HEK293 (cell line): Measurements from ENCODE around the gene AQP5.

ENCODE experiments used
- REPIN1 ChIP-seq: fragments of 450-650 bp; formaldehyde crosslinking; IDR thresholded peaks from 2 replicates; pipeline ENCODE4 v1.5.1; 2017; ENCODE audit warnings: missing biosample characterization, missing genetic modification characterization, low read depth
- ZNF629 ChIP-seq: fragments of 450-650 bp; formaldehyde crosslinking; IDR thresholded peaks from 2 replicates; pipeline ENCODE4 v1.5.1; 2017; ENCODE audit warnings: missing biosample characterization, missing genetic modification characterization

DNA sequence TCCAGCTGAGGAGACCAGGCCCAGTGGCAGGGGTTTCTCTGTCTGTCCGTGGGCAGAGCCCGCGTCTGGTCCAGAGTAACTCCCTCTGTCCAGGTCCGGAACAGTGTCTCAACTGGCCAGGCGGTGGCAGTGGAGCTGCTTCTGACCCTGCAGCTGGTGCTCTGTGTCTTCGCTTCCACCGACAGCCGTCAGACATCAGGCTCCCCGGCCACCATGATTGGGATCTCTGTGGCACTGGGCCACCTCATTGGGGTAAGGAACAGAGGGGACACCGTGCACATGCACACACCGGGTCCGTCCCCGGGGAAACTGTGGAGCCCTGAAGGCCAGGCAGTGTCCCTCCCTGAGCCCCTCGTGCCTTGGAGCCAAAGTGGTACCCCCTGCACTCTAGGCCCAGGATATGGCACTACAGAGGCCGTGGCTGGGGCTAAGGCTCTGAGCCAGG lies 12.6 kb downstream of the AQP5 start:
- TF ChIP-seq REPIN1 (tag by site-specific recombination): no peak
- no peak for TF ChIP-seq ZNF629 (tag by site-specific recombination)
